ENCODE measurements around the gene SSH3.

SSH3 gene

DNA sequence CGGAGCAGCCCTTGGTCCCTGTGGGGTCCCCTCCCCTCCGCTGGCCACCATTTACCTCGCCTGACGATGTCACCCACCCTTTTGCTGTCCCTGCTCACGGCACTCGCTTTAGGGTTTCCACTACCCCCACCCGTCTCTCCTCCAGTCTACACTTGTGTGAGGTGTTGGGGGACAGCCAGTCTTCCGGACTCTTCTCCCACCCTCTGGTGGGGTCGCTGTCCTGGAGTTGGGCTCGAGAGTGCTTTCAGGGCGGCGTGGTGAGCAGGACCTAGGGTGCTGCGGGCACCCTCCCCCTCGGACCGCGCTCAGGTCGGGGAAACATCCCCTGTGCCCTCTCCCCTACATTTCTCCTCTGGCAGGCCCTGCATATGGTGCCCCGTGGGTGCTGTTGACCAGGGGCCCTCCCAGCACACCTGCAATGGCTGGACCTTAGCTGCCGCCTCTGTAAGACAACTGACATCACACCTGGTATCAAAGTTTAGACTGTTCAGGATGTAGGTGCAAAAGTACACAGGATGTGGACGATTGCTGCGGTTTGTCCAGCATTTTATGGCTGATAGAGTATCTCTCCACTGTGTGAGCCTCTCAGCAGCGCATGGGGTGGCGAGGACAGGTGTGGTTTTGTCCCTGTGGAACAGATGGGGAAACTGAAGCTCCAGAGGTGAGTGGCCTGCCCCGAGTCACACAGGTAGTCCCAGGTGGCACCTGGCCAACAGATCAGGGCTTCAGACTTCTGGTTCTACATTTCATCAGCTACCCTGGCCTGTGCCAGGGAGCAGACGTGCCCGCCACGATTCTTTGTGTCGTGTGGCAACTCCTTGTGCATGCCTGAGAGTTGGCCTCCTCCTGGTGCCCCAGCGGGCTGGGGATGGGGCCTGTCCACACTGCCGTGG is 35.9 kb upstream of the SSH3 start:
- no peak for DNase-seq (ENCODE audit: low read depth, low spot score)
- peak overlapping the region; percentile 66 for H3K27ac ChIP-seq

DNA sequence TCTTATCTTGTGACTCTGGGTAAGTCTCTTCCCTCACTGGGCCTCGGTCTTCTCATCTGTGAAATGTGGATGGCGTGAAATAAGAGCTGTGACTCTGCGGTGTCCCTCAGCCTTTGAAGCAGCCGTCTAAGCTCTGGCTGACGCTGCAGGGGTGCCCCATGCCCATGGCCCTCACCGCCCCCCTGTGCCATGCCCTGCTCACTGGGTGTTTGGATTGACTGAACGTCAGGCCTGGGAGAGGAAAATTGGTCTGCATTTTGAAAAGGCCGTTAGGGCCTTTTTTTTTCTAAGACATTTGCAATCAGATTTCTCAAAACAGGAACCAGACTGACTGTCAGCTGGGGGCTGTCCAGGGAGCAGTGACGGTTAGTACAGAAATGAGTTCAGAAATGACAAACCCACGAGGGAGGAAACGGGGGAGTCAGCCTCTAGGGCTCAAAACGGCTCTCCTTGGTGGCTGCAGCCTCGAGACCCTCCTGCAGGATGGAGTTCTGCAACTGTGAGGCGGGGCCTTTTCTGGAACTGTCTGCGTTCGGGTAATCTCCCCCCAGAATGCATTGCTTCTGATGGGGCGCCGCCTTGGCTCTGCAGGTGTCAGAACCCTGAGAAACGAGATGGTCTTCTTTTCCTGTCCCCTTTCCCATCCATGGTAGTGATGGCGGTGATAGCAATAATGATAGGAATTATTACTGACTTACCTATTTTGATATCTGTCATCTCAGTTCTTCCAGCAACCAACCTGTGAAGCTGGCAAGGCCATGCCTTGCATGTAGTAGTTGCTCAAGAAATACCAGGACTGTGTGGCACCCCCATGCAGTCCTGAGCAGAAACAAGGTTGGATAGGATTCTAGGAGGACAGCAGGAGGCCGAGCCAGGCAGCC is 35.0 kb upstream of the SSH3 start:
- DNase-seq (ENCODE audit: low read depth, low spot score): no peak
- peak overlapping the region; percentile 66 for H3K27ac ChIP-seq

DNA sequence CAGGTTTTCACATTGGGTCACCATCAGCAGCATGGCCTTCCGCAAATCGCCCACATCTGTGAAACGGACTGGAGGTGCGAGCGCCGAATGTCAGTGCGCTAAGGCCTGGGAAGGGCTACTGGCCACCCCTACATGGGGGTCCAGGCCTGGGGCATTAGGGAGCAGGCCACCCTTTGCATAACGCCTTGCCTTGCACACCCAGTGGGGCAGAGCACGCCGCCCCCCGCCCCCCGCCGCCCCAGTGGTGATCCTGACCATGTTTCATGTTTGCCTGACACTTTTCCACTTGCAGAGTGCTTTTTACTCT is 34.4 kb upstream of the SSH3 start:
- no peak overlapping the region for H3K27ac ChIP-seq
- no peak for DNase-seq (ENCODE audit: low read depth, low spot score)

- H3K27ac ChIP-seq: peak overlapping the region; percentile 52
- no peak for DNase-seq (ENCODE audit: low read depth, low spot score)
These were observed 33.7 kb upstream of the SSH3 start for GRCh38 chr11:67269401-67270255.

DNA sequence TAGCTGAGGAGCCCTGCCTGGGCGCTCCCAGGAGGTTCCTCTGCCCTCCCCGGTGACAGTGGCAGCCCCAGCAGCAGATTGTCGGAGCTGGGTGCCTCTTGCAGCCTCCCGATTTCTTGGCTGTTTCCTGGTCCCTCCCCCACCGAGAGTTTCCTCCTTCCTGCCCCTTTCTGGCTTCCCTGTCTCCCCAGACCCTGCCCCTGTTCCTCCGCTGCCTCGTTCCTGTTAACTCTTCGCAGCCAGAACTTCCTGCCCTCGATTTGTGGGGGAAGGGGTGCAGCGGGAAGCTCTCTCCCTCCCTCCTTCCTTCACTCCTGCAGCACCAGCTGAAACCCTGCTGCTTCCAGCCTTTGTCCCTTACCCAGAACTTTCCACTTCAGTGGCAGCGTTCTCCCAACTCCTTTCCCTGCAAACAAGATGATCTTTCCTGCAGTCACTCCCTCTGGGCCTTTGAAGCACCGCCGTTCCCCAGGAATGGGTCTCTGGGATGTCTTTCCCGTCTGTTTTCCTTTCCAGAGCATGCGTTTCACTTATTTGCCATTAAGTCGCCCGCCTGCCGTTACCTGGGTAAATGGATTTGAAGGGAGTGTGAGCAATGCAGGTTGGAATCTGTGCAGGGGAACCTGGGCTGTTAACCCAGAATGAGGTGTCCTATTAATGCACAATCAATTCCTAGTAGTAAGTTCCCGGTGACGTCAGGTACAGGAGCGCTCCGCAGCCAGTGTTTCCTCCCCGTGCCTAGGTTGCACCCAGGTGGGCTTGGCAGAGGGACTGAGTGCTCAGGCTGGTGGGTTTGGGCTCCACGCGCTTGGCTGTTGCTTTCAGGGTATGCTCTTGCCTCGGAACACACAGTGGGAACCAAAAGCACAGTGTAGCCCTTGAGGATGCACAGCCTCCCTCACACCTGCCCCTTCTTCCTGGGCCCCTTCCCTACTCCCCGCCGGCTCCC is 32.8 kb upstream of the SSH3 start:
- H3K27ac ChIP-seq: peak overlapping the region; percentile 52
- DNase-seq (ENCODE audit: low read depth, low spot score): no peak

DNA sequence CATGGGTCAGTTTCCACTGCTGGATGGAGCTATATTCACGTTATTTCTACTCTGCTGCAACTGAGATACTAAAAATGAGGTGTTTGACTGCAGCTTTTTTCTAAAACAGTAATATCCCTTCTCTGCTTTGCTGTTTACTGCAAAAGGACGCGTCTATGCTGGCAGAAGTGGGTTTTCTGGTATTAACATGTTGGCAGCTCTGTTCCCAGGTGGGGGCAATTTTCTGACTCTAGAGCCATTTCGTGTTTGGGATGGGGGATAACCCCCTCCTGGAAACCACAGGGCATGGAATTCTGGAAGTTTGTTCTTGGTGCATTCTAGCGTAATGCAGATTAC is 32.2 kb upstream of the SSH3 start:
- no peak for DNase-seq (ENCODE audit: low read depth, low spot score)
- H3K27ac ChIP-seq: no peak overlapping the region

- no peak for DNase-seq (ENCODE audit: low read depth, low spot score)
- H3K27ac ChIP-seq: no peak overlapping the region
These were observed 31.6 kb upstream of the SSH3 start for GRCh38 chr11:67271541-67272284.

DNA sequence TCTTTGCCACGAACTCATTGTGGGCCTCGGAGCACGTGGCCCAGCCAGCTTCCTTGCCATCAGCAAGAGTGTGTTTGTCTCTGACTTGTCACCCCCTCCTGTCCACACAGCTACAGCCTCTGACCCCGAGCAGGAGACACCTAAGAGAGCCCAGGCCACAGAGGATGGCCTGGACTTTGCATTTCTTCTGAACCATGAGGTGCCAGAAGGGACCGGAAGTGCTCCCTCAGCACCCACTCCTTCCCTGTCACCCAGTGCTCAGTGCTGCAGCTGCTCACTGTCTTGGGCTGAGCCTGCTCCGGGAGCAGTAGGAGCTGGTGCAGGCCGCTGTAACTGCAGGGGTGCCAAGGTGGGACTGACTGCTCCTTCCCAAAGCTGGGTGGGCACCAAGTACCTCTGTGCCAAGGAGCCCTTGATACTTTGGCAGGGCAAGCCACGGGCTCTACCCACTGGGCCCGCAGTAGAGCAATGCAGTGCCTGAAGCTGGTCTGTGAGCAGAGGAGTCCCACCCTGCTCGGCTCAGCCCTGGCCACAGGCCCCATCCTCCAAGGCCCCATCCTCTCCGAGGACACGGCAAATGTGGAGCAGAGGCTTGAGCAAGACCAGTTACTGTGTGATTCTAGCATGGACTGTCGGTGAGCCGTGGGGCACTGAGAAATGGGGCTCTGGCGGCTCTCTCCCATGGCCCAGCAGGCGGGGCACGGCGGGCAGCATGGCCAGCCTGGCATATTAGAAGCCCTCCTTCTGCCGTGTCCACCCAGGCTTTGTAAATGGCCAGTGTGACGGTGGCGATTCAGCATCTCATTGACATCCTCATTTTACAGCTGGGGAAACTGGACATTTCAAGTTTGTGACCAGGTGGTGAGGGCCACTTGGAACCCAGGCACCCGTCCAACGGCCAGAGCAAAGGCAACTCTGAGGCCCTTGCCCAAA is 30.7 kb upstream of the SSH3 start:
- no peak for DNase-seq (ENCODE audit: low read depth, low spot score)
- no peak overlapping the region for H3K27ac ChIP-seq

- no peak for DNase-seq (ENCODE audit: low read depth, low spot score)
- peak overlapping the region; percentile 5 for H3K27ac ChIP-seq
These were observed 29.9 kb upstream of the SSH3 start for GRCh38 chr11:67273260-67273990.

DNA sequence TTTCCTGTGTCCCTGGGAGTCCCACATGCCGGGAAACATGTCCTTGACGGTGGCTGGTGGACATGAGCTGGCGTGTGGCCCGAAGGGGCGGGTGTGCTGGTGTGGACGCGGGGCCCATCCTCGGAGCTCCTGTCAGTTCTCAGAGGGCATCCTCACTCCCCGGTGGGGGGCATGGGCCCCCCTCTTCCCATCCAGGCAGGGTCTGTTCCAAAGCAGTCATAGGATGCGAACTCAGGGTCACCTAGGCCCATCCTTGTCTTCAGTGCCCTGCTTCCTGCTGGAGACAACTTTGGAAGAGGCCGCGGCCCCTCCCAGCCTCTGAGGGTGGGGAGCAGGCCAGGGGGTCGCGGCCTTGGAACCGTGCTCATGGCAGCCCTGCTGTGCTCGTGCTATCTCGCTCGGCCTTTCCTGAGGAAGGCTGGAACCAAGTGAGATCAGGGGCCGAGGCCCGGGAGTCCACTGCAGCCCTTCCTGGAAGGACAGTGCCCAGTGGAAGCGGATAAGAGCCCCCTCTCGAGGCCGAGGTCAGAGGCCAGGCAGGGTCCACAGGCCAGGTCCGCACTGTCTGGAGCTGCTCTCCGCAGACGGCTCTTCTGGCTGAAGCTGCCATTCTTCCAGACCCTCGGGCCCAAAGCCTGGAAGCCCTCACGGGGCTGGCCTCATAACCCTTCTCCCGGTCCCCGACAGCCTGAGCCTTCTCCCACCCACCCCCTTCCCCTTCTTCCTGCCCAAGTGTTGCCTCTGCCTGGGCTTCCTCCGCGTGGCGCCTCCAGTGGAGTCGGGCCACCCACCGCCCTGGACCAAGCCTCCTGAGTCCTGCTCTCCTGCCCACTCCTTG is 28.3 kb upstream of the SSH3 start:
- H3K27ac ChIP-seq: no peak overlapping the region
- no peak for DNase-seq (ENCODE audit: low read depth, low spot score)

- H3K27ac ChIP-seq: no peak overlapping the region
These were observed 27.5 kb upstream of the SSH3 start for GRCh38 chr11:67275606-67276409.

GRCh38 chr11:67276781-67277230 is 26.5 kb upstream of the SSH3 start:
- DNase-seq (ENCODE audit: low read depth, low spot score): no peak
- H3K27ac ChIP-seq: peak overlapping the region; percentile 72

More at GRCh38 chr11:67275606-67276409, 27.5 kb upstream of the SSH3 start:
- DNase-seq (ENCODE audit: low read depth, low spot score): no peak

- DNase-seq (ENCODE audit: low read depth, low spot score): no peak
- peak overlapping the region; percentile 72 for H3K27ac ChIP-seq
These were observed 25.9 kb upstream of the SSH3 start for GRCh38 chr11:67277231-67277961.

DNA sequence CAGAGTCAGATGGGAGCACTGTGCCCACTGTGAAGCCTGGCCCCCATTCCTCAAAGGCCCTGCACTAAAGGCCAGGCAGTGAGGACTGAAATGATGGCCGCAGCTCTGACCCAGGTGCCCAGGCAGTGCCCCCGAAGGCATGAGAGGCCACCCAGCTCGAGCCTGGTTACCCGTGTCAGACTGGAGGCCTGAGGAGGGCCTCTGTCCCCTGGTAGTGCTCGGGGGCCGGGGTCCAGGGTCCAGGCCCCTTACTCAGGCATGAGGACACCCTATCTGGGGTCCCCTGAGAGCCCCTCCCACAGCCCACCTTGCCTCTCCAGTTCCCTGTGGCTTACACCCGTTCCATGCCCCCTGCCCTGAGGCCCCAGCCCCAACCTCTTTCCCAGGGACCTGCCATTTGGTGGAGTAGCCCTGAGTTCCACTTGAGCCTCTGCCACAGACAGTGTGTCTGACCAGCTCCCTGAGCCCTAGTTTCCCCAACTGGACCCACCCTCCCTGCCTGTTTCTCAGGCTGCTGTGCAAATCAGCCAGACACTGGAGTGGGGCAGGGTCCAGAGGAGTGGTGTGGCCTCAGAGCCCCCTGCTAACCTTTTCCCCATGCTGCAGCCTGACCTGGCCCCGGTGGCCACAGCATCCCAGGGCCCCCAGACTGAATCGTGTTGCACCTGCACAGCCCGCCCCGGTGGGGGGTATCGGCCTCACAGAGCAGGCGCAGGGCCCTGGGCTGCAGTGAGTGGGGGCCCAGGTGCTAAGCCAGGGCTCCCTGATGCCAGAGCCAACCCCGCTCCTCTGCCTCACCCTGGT is 25.0 kb upstream of the SSH3 start:
- DNase-seq (ENCODE audit: low read depth, low spot score): no peak
- H3K27ac ChIP-seq: peak overlapping the region; percentile 72
